Measurements from ENCODE around the gene CA12. TPM values are rescaled to one million over a fixed set of nuclear protein-coding genes. Genes with fewer than 3 reads are reported as not detected.

CA12 gene
- total and polyA plus RNA-seq, 9 of the 15 experiments (the other 6 are each of a cell fraction or from before 2014, with no cell fraction given), result 0.01 to 0.78 (median 0.15) TPM; not detected in 1

GRCh38 chr15:63420333-63420747 is 38.7 kb upstream of the CA12 start (continued):
- TF ChIP-seq CBX3 (IDR thresholded peaks at IDR 0.05; ENCODE audit: borderline replicate concordance in 1 of 2, low read length in 2 of 2), result no peak
- no peak for TF ChIP-seq ZNF197 (CRISPR knock-in tag; IDR thresholded peaks at IDR 0.05; ENCODE audit: low read depth)
- no peak for TF ChIP-seq GTF2F1 (IDR thresholded peaks at IDR 0.05; ENCODE audit: low read depth, low read length)
- TF ChIP-seq FOXP4 (CRISPR knock-in tag; IDR thresholded peaks at IDR 0.05; ENCODE audit: borderline replicate concordance), result no peak
- peak; percentile 97 for TF ChIP-seq BACH1 (tag; IDR thresholded peaks at IDR 0.05)
- peak; percentile 81 for TF ChIP-seq SMARCA4 (IDR thresholded peaks at IDR 0.05)
- TF ChIP-seq ZSCAN29 (IDR thresholded peaks at IDR 0.05), result no peak
- TF ChIP-seq NFRKB (IDR thresholded peaks at IDR 0.05; ENCODE audit: low read depth), result no peak
- no peak for TF ChIP-seq RBM14 (IDR thresholded peaks at IDR 0.05; ENCODE audit: borderline replicate concordance, insufficient read depth, low read depth, low read length)
- 0 out of 2 replicates have a peak, but pooled peaks have one; percentile 24 for TF ChIP-seq DMBX1 (CRISPR knock-in tag; IDR thresholded peaks at IDR 0.05; ENCODE audit: borderline replicate concordance)
- no peak for TF ChIP-seq ZNF354B (CRISPR knock-in tag; IDR thresholded peaks at IDR 0.05)
- peak; percentile 99 for TF ChIP-seq MAFG (tag; conservative IDR thresholded peaks at IDR 0.05)
- no peak for TF ChIP-seq GATA2 (CRISPR knock-in tag; IDR thresholded peaks at IDR 0.05)
- TF ChIP-seq ESRRA (IDR thresholded peaks at IDR 0.05; ENCODE audit: borderline replicate concordance, low read depth), result 0 out of 2 replicates have a peak, but pooled peaks have one; percentile 20
- peak; percentile 99 for TF ChIP-seq ZNF316 (IDR thresholded peaks at IDR 0.05)
- peak; percentile 39 to 65 (median 48); a peak in 5 of 6 replicates for TF ChIP-seq CTCF (IDR thresholded peaks at IDR 0.05 in 2 of 3, conservative IDR thresholded peaks at IDR 0.05 in 1 of 3; ENCODE audit: insufficient read depth in 2 of 3, low read depth in 1 of 3, low read length in 3 of 3)
- peak; percentile 97 for TF ChIP-seq NFE2L1 (tag; IDR thresholded peaks at IDR 0.05; ENCODE audit: borderline replicate concordance, low read depth)
- TF ChIP-seq TAF9B (IDR thresholded peaks at IDR 0.05; ENCODE audit: partially characterized antibody), result no peak
- TF ChIP-seq SRSF9 (IDR thresholded peaks at IDR 0.05; ENCODE audit: borderline replicate concordance, low read depth, low read length), result no peak
- TF ChIP-seq SMAD3 (CRISPR knock-in tag; conservative IDR thresholded peaks at IDR 0.05), result peak; percentile 38; the same call in 1 of the 2 replicates
- peak; percentile 43; the same call in 1 of the 2 replicates for TF ChIP-seq ATF7 (IDR thresholded peaks at IDR 0.05)
- peak; percentile 88 for TF ChIP-seq ZNF592 (IDR thresholded peaks at IDR 0.05)
- no peak for TF ChIP-seq SMAD2 (IDR thresholded peaks at IDR 0.05; ENCODE audit: low read depth, low read length)
